Peyer's patch (tissue), 4 donors: ENCODE data around the gene USP17L26. TPM values are rescaled to one million over a fixed set of nuclear protein-coding genes. Genes with fewer than 3 reads are reported as not detected.
"Not testable (repeated sequence)": the region's sequence is repeated elsewhere in the genome, so short reads cannot be mapped to it uniquely, and the experiment has no call there.

Experiments used
- DNase-seq, 3 donors: peaks; one replicate each; pipeline ENCODE4 v3.0.0-alpha.2; 2017 to 2019
- H3K27ac ChIP-seq, 4 donors: fragments of 200-600 bp; sonication (generic); one replicate each; pipeline ENCODE4 v1.5.1; 2016 to 2019
- H3K27me3 ChIP-seq, 2 donors: fragments of 200-600 bp; sonication (generic); one replicate each; pipeline ENCODE4 v1.5.1; 2019
- H3K36me3 ChIP-seq, 3 donors: fragments of 200-600 bp; sonication (generic); one replicate each; pipeline ENCODE4 v1.5.1; 2016 to 2019
- H3K4me1 ChIP-seq, 4 donors: fragments of 200-600 bp; sonication (generic); one replicate each; pipeline ENCODE4 v1.5.1; 2016 to 2019
- H3K4me3 ChIP-seq, 4 donors: fragments of 200-600 bp; sonication (generic); 1 replicate in 3 of 4; 2 replicates in 1 of 4; pipeline ENCODE4 v1.5.1; 2016 to 2019; ENCODE audit warnings: mild to moderate bottlenecking in 1 of 4
- H3K9me3 ChIP-seq, 4 donors: fragments of 200-600 bp; sonication (generic); one replicate each; pipeline ENCODE4 v1.5.1; 2016 to 2019; ENCODE audit warnings: mild to moderate bottlenecking in 1 of 4
- CTCF ChIP-seq, 6 experiments: fragments of 450-650 bp in 4 of 6; fragments of 200-600 bp in 2 of 6; sonication (generic) in 1 of 6; IDR thresholded peaks; one replicate each; pipeline ENCODE4 v1.5.1; 2017 to 2019; ENCODE audit warnings: antibody characterized with exemption in 6 of 6, mild to moderate bottlenecking in 3 of 6, moderate library complexity in 1 of 6
- POLR2A ChIP-seq, 2 donors: fragments of 450-650 bp; IDR thresholded peaks; one replicate each; pipeline ENCODE4 v1.5.1; 2017; ENCODE audit warnings: antibody characterized with exemption in 2 of 2, mild to moderate bottlenecking in 2 of 2, moderate library complexity in 2 of 2
- total RNA-seq, 4 donors: library from RNA; depleted of rRNA; stranded (reverse); fragments of >200 nt; gene quantifications; one replicate each; pipeline ENCODE4 v1.1.0, GENCODE V29; 2016

The USP17L26 gene
- total RNA-seq, 4 donors from 2014 or later = not detected

DNA sequence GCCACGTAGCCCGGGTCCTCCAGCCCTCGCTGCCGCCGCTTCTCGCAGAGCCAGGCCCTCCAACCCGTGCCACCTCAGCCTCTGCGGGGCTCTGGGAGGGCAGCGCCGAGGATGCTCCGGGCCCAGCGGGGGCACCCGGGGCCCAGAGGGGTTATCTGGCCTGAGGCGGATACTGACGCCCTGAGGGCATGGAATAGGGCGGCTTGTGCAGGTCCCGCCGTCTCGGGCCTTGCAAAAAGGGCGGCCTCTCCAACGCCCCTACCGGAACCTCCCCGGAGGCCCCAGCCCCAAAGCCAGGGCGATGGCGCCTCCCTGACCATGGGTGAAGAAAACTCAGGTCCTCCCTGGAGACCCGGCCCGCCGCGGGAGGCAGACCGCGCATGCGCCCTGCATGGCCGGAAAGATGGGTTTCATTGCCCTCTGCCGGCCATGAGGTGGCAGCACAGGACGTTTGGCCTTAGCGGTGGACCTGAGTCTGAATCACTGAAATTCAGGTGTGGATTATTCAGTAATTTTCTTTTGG is 46.6 kb downstream of the USP17L26 start:
- peak overlapping the region; percentile 17 to 50 (median 38) for H3K4me3 ChIP-seq
- H3K9me3 ChIP-seq, H3K36me3 ChIP-seq, H3K27ac ChIP-seq, H3K4me1 ChIP-seq, H3K27me3 ChIP-seq: not testable (repeated sequence)
- TF ChIP-seq CTCF (IDR thresholded peaks at IDR 0.05) = peak in 4 of 6 experiments; percentile 42 to 65 (median 54)
- peak; percentile 32 to 82 (median 48) for DNase-seq

- Histone ChIP-seq H3K27me3 (no peaks in the 10 kb centered on the region), H3K4me1 (no peaks in the 10 kb centered on the region), H3K9me3 (no peaks in the 10 kb centered on the region), H3K4me3 (no peak overlapping the region), H3K36me3 (no peaks in the 10 kb centered on the region), H3K27ac (no peak overlapping the region)
- DNase-seq = no peak
- TF ChIP-seq POLR2A (IDR thresholded peaks at IDR 0.05) (no peak), CTCF (IDR thresholded peaks at IDR 0.05) (no peak)
Measured at GRCh38 chr4:9384126-9384525, 49.7 kb downstream of the USP17L26 start.

Other genes starting within 250 kb of the USP17L26 start
- not detected for gene FAM90A26, start 164.2 kb upstream of the USP17L26 start, total RNA-seq
- gene USP17L10, start 124.0 kb upstream of the USP17L26 start, total RNA-seq = not detected
- gene USP17L11, start 119.3 kb upstream of the USP17L26 start, total RNA-seq = not detected
- gene USP17L12, start 114.5 kb upstream of the USP17L26 start, total RNA-seq = not detected
- not detected for gene USP17L13, start 109.8 kb upstream of the USP17L26 start, total RNA-seq
- not detected for gene USP17L15, start 100.3 kb upstream of the USP17L26 start, total RNA-seq
- not detected for gene USP17L17, start 90.8 kb upstream of the USP17L26 start, total RNA-seq
- gene USP17L18, start 86.0 kb upstream of the USP17L26 start, total RNA-seq = not detected
- gene USP17L19, start 81.3 kb upstream of the USP17L26 start, total RNA-seq = not detected
- gene USP17L20, start 76.5 kb upstream of the USP17L26 start, total RNA-seq = not detected
- not detected for gene USP17L21, start 71.8 kb upstream of the USP17L26 start, total RNA-seq
- gene USP17L22, start 67.0 kb upstream of the USP17L26 start, total RNA-seq = not detected
- gene USP17L24, start 9.5 kb upstream of the USP17L26 start, total RNA-seq = not detected
- not detected for gene USP17L25, start 4.7 kb upstream of the USP17L26 start, total RNA-seq
- gene USP17L5, start 4.7 kb downstream of the USP17L26 start, total RNA-seq = not detected
- not detected for gene USP17L27, start 9.5 kb downstream of the USP17L26 start, total RNA-seq
- not detected for gene USP17L28, start 14.2 kb downstream of the USP17L26 start, total RNA-seq
- not detected for gene USP17L29, start 19.0 kb downstream of the USP17L26 start, total RNA-seq
- not detected for gene USP17L30, start 28.5 kb downstream of the USP17L26 start, total RNA-seq
- gene DEFB131A, start 109.8 kb downstream of the USP17L26 start, total RNA-seq = not detected